HG03565 (cell line): ENCODE results near the gene FAM193A.
"Not testable (repeated sequence)": the region's sequence is repeated elsewhere in the genome, so short reads cannot be mapped to it uniquely, and the experiment has no call there.

ENCODE experiments used
- ATAC-seq: cut with Tn5 transposase; IDR thresholded peaks from one replicate; pipeline ENCODE4 v1.9.1; 2021; ENCODE audit warnings: mild to moderate bottlenecking, moderate library complexity; ENCODE audit not compliant: unreplicated experiment

FAM193A gene

GRCh38 chr4:2721586-2721985, 185.1 kb downstream of the FAM193A start:
- no peak for ATAC-seq

- ATAC-seq, result no peak
These were observed 185.6 kb downstream of the FAM193A start for GRCh38 chr4:2722033-2722432.

- no peak for ATAC-seq
These were observed 187.3 kb downstream of the FAM193A start for GRCh38 chr4:2723751-2724150.

- ATAC-seq, result no peak
These were observed 188.9 kb downstream of the FAM193A start for GRCh38 chr4:2725380-2725779.

GRCh38 chr4:2726881-2727280, 190.4 kb downstream of the FAM193A start:
- ATAC-seq, result not testable (repeated sequence)

- no peak for ATAC-seq
These were observed 191.8 kb downstream of the FAM193A start for GRCh38 chr4:2728221-2728620.

- ATAC-seq, result no peak
These were observed 192.5 kb downstream of the FAM193A start for GRCh38 chr4:2728806-2729532.

GRCh38 chr4:2729533-2729875, 193.1 kb downstream of the FAM193A start:
- ATAC-seq, result no peak

GRCh38 chr4:2731907-2732317, 195.5 kb downstream of the FAM193A start:
- ATAC-seq, result no peak

GRCh38 chr4:2732526-2732925, 196.1 kb downstream of the FAM193A start:
- no peak for ATAC-seq

- no peak for ATAC-seq
These were observed 196.8 kb downstream of the FAM193A start for GRCh38 chr4:2733001-2733843.

GRCh38 chr4:2733844-2734574, 197.6 kb downstream of the FAM193A start:
- ATAC-seq, result no peak

- ATAC-seq, result no peak
These were observed 198.2 kb downstream of the FAM193A start for GRCh38 chr4:2734612-2735011.

GRCh38 chr4:2735869-2736268, 199.4 kb downstream of the FAM193A start:
- no peak for ATAC-seq

- not testable (repeated sequence) for ATAC-seq
These were observed 201.8 kb downstream of the FAM193A start for GRCh38 chr4:2738296-2738695.

GRCh38 chr4:2741626-2742025, 205.2 kb downstream of the FAM193A start:
- ATAC-seq, result no peak

GRCh38 chr4:2742081-2742822, 205.8 kb downstream of the FAM193A start:
- ATAC-seq, result no peak

GRCh38 chr4:2742823-2743517, 206.5 kb downstream of the FAM193A start:
- ATAC-seq, result no peak

GRCh38 chr4:2743518-2744445, 207.3 kb downstream of the FAM193A start:
- no peak for ATAC-seq
